ENCODE results near the gene STARD10.

GRCh38 chr11:72780296-72781062, 13.4 kb downstream of the STARD10 start:
- TF ChIP-seq, protein P1, sequence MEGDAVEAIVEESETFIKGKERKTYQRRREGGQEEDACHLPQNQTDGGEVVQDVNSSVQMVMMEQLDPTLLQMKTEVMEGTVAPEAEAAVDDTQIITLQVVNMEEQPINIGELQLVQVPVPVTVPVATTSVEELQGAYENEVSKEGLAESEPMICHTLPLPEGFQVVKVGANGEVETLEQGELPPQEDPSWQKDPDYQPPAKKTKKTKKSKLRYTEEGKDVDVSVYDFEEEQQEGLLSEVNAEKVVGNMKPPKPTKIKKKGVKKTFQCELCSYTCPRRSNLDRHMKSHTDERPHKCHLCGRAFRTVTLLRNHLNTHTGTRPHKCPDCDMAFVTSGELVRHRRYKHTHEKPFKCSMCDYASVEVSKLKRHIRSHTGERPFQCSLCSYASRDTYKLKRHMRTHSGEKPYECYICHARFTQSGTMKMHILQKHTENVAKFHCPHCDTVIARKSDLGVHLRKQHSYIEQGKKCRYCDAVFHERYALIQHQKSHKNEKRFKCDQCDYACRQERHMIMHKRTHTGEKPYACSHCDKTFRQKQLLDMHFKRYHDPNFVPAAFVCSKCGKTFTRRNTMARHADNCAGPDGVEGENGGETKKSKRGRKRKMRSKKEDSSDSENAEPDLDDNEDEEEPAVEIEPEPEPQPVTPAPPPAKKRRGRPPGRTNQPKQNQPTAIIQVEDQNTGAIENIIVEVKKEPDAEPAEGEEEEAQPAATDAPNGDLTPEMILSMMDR (IDR thresholded peaks at IDR 0.05; ENCODE audit: control extremely low read depth in 1 of 3, insufficient read depth in 1 of 3, low read depth in 1 of 3, low read length in 3 of 3): no peak
- no peak for TF ChIP-seq TAF1 (IDR thresholded peaks at IDR 0.05; ENCODE audit: low read depth, low read length)
- TF ChIP-seq CHD2 (IDR thresholded peaks at IDR 0.05; ENCODE audit: low read length): no peak
- no peak for TF ChIP-seq RXRA (IDR thresholded peaks at IDR 0.05; ENCODE audit: insufficient read depth, low read depth, low read length)
- TF ChIP-seq E2F6 (IDR thresholded peaks at IDR 0.05): no peak
- no peak for TF ChIP-seq EZH2 (IDR thresholded peaks at IDR 0.05; ENCODE audit: low read depth, low read length, severe bottlenecking)
- no peak for TF ChIP-seq POLR2A (IDR thresholded peaks at IDR 0.05; ENCODE audit: control extremely low read depth in 1 of 2, low read depth in 2 of 2, low read length in 2 of 2)
- no peak for TF ChIP-seq GTF2F1 (IDR thresholded peaks at IDR 0.05; ENCODE audit: borderline replicate concordance, low read depth, low read length)
- TF ChIP-seq, protein P2, sequence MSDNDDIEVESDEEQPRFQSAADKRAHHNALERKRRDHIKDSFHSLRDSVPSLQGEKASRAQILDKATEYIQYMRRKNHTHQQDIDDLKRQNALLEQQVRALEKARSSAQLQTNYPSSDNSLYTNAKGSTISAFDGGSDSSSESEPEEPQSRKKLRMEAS (IDR thresholded peaks at IDR 0.05): no peak
- TF ChIP-seq CEBPB (IDR thresholded peaks at IDR 0.05; ENCODE audit: low read depth, low read length): no peak

Measured in H1 (cell line).